HepG2 (cell line): ENCODE measurements around the gene DICER1.

Experiments
- CBFB ChIP-seq: sonication (generic); formaldehyde crosslinking; IDR thresholded peaks from 2 replicates; pipeline ENCODE4 v1.4.0; 2020; ENCODE audit warnings: missing genetic modification reagents
- HOXA7 ChIP-seq: sonication (generic); formaldehyde crosslinking; IDR thresholded peaks from 2 replicates; pipeline ENCODE4 v1.8.1; 2022; ENCODE audit warnings: mild to moderate bottlenecking, missing genetic modification reagents, moderate library complexity
- IRF1 ChIP-seq: sonication (generic); formaldehyde crosslinking; IDR thresholded peaks from 2 replicates; pipeline ENCODE4 v1.4.0; 2020; ENCODE audit warnings: low read depth, mild to moderate bottlenecking, missing genetic modification reagents
- JUND ChIP-seq: sonication (generic); formaldehyde crosslinking; IDR thresholded peaks from 2 replicates; pipeline ENCODE4 v1.8.0; 2022; ENCODE audit warnings: mild to moderate bottlenecking, missing genetic modification reagents
- KAT8 ChIP-seq: IDR thresholded peaks from 2 replicates; pipeline ENCODE4 v1.6.1; 2016; ENCODE audit warnings: missing genetic modification reagents, missing compliant biosample characterization
- NR2F1 ChIP-seq, 2 experiments: fragments of 450-650 bp in 1 of 2; formaldehyde crosslinking in 1 of 2; IDR thresholded peaks; 2 replicates each; pipeline versions ENCODE4 v1.5.0 to v1.6.1; 2016 to 2020; ENCODE audit warnings: mild to moderate bottlenecking in 1 of 2, missing compliant biosample characterization in 1 of 2, missing genetic modification reagents in 1 of 2, moderate library complexity in 1 of 2
- PBX3 ChIP-seq: sonication (generic); formaldehyde crosslinking; IDR thresholded peaks from 2 replicates; pipeline ENCODE4 v1.8.1; 2023; ENCODE audit warnings: missing genetic modification reagents, inconsistent platforms, borderline replicate concordance
- POLR2A ChIP-seq, 2 experiments: IDR thresholded peaks; 2 replicates each; pipeline ENCODE4 v1.6.1; 2011; ENCODE audit warnings: low read depth in 2 of 2, low read length in 2 of 2, mild to moderate bottlenecking in 1 of 2, moderate library complexity in 1 of 2; ENCODE audit not compliant: insufficient read depth in 1 of 2
- PRDM10 ChIP-seq: sonication (generic); formaldehyde crosslinking; IDR thresholded peaks from 2 replicates; pipeline ENCODE4 v1.4.0; 2020; ENCODE audit warnings: low read depth, missing genetic modification reagents
- YY1 ChIP-seq: IDR thresholded peaks from 2 replicates; pipeline ENCODE4 v1.6.1; 2011; ENCODE audit warnings: low read length, low read depth, moderate library complexity, mild to moderate bottlenecking; ENCODE audit not compliant: insufficient read depth, insufficient replicate concordance

- TF ChIP-seq PBX3 (CRISPR knock-in tag) = no peak
- TF ChIP-seq HOXA7 (CRISPR knock-in tag) = no peak
- TF ChIP-seq JUND = no peak
- TF ChIP-seq PRDM10 (CRISPR knock-in tag) = no peak
- TF ChIP-seq NR2F1 (CRISPR knock-in tag; IDR thresholded peaks at IDR 0.05) = no peak
- no peak for TF ChIP-seq YY1
- TF ChIP-seq IRF1 (CRISPR knock-in tag) = no peak
- TF ChIP-seq CBFB (CRISPR knock-in tag) = no peak
- TF ChIP-seq POLR2A (IDR thresholded peaks at IDR 0.05; ENCODE audit: insufficient read depth in 1 of 2, low read depth in 2 of 2, low read length in 2 of 2) = no peak
- TF ChIP-seq KAT8 = no peak
Measured at GRCh38 chr14:95183082-95183481, 25.8 kb upstream of the DICER1 start.
